ENCODE results near the gene PAX5. TPM values are rescaled to one million over a fixed set of nuclear protein-coding genes. Genes with fewer than 3 reads are reported as not detected.

PAX5 gene
- total RNA-seq, 4 donors from 2014 or later, result 0.55 TPM; not detected in 3

GRCh38 chr9:37028420-37029031 lies 5.5 kb downstream of the PAX5 start:
- H3K4me3 ChIP-seq, result no peak overlapping the region
- no peak for TF ChIP-seq POLR2A (IDR thresholded peaks at IDR 0.05)
- TF ChIP-seq CTCF (IDR thresholded peaks at IDR 0.05), result no peak
- H3K36me3 ChIP-seq, result no peaks in the 10 kb centered on the region
- H3K9me3 ChIP-seq, result no peaks in the 10 kb centered on the region
- peaks cover 27 to 90% of the 10 kb centered on the region in 2 donors for H3K27me3 ChIP-seq
- H3K4me1 ChIP-seq, result peaks cover 0 to 12% of the 10 kb centered on the region in 2 donors
- intact Hi-C loops (cut with DNase I; ENCODE audit: low total_unique reads), result loop anchor here (10.0 kb wide), 1 partner anchor 54 kb away; no protein-coding TSS in a partner anchor
- no peak overlapping the region for H3K27ac ChIP-seq
- no peak for DNase-seq

- Histone ChIP-seq H3K9me3 (no peaks in the 10 kb centered on the region), H3K27ac (no peak overlapping the region), H3K36me3 (no peaks in the 10 kb centered on the region), H3K27me3 (peaks cover 27 to 83% of the 10 kb centered on the region in 2 donors), H3K4me3 (no peak overlapping the region), H3K4me1 (peaks cover 0 to 12% of the 10 kb centered on the region in 2 donors)
- peak; percentile 32 to 46 for DNase-seq
- no peak for TF ChIP-seq CTCF (IDR thresholded peaks at IDR 0.05)
- TF ChIP-seq POLR2A (IDR thresholded peaks at IDR 0.05), result no peak
- intact Hi-C loops (cut with DNase I; ENCODE audit: low total_unique reads), result loop anchor here (10.0 kb wide), 1 partner anchor 53 kb away; no protein-coding TSS in a partner anchor
These were observed 6.3 kb downstream of the PAX5 start for GRCh38 chr9:37027582-37028419.

- no peak overlapping the region for H3K4me3 ChIP-seq
- intact Hi-C loops (cut with DNase I; ENCODE audit: low total_unique reads), result loop anchor here (10.0 kb wide), 1 partner anchor 52 kb away; no protein-coding TSS in a partner anchor
- peaks cover 27 to 79% of the 10 kb centered on the region in 2 donors for H3K27me3 ChIP-seq
- H3K36me3 ChIP-seq, result no peaks in the 10 kb centered on the region
- DNase-seq, result no peak
- peaks cover 0 to 12% of the 10 kb centered on the region in 2 donors for H3K4me1 ChIP-seq
- no peak overlapping the region for H3K27ac ChIP-seq
- H3K9me3 ChIP-seq, result no peaks in the 10 kb centered on the region
- TF ChIP-seq POLR2A (IDR thresholded peaks at IDR 0.05) (no peak), CTCF (IDR thresholded peaks at IDR 0.05) (no peak)
These were observed 7.0 kb downstream of the PAX5 start for GRCh38 chr9:37026931-37027581.

- no peak for DNase-seq
- no peaks in the 10 kb centered on the region for H3K9me3 ChIP-seq
- no peaks in the 10 kb centered on the region for H3K36me3 ChIP-seq
- H3K4me3 ChIP-seq, result peak overlapping the region in 1 of 2 donors; percentile 13
- H3K27me3 ChIP-seq, result peaks cover 27 to 79% of the 10 kb centered on the region in 2 donors
- H3K27ac ChIP-seq, result no peak overlapping the region
- TF ChIP-seq POLR2A (IDR thresholded peaks at IDR 0.05) (no peak), CTCF (IDR thresholded peaks at IDR 0.05) (no peak)
- intact Hi-C loops (cut with DNase I; ENCODE audit: low total_unique reads), result loop anchor here (10.0 kb wide), 1 partner anchor 52 kb away; no protein-coding TSS in a partner anchor
- H3K4me1 ChIP-seq, result peaks cover 0 to 12% of the 10 kb centered on the region in 2 donors
These were observed 7.7 kb downstream of the PAX5 start for GRCh38 chr9:37026113-37026930.

Measured in uterus (tissue), 4 donors.